B cell (primary cell): ENCODE data around the gene MCM6. TPM values are rescaled to one million over a fixed set of nuclear protein-coding genes. Genes with fewer than 3 reads are reported as not detected.

ENCODE experiments used
- ATAC-seq: fragments of 200-7000 bp; cut with Tn5 transposase; one replicate; pipeline ENCODE4 v1.10.0; 2021; ENCODE audit warnings: low read depth, mild to moderate bottlenecking, moderate number of reproducible peaks, moderate library complexity
- CTCF ChIA-PET: fragments of 350-600 bp; sonication (Branson Sonifier 250); formaldehyde crosslinking; loops from one replicate; lab custom pipeline; 2021; ENCODE audit warnings: antibody characterized with exemption, inconsistent platforms; lab: Charles Lee
- POLR2A ChIA-PET: fragments of 350-600 bp; sonication (Branson Sonifier 250); formaldehyde crosslinking; loops from one replicate; lab custom pipeline; 2021; ENCODE audit warnings: antibody characterized with exemption; lab: Charles Lee
- DNase-seq: peaks from one replicate; pipeline ENCODE4 v3.0.0; 2013
- H2AFZ ChIP-seq: 2 replicates; pipeline ENCODE4 v1.6.1; 2012; ENCODE audit warnings: mild to moderate bottlenecking, low read depth, low read length; ENCODE audit not compliant: insufficient read depth, poor library complexity, severe bottlenecking
- H3K27ac ChIP-seq, 2 donors: 1 replicate in 1 of 2; 2 replicates in 1 of 2; pipeline ENCODE4 v1.5.1; 2012 to 2013; ENCODE audit warnings: low read length in 2 of 2, mild to moderate bottlenecking in 2 of 2, moderate library complexity in 1 of 2
- H3K27me3 ChIP-seq, 4 experiments: fragments of 200-600 bp in 1 of 4; sonication (generic) in 1 of 4; replicated peaks in 1 of 4; 1 replicate in 2 of 4; 2 replicates in 2 of 4; pipeline versions ENCODE4 v1.6.1 to v1.7.0; 2013 to 2016; ENCODE audit warnings: low read length in 3 of 4, mild to moderate bottlenecking in 2 of 4, mixed read lengths in 1 of 4, moderate library complexity in 1 of 4; ENCODE audit not compliant: insufficient read depth in 4 of 4, control insufficient read depth in 3 of 4; ENCODE audit errors: control extremely low read depth in 1 of 4
- H3K36me3 ChIP-seq, 2 experiments: replicated peaks in 1 of 2; 1 replicate in 1 of 2; 2 replicates in 1 of 2; pipeline versions ENCODE4 v1.6.1 to v1.7.1; 2013; ENCODE audit warnings: low read length in 1 of 2; ENCODE audit not compliant: insufficient read depth in 2 of 2, control insufficient read depth in 1 of 2; ENCODE audit errors: control extremely low read depth in 1 of 2, extremely low read depth in 1 of 2
- H3K4me1 ChIP-seq, 2 donors: fragments of 200-600 bp in 1 of 2; sonication (generic) in 1 of 2; 1 replicate in 1 of 2; 2 replicates in 1 of 2; pipeline versions ENCODE4 v1.5.1 to v1.6.1; 2013 to 2017; ENCODE audit warnings: low read length in 2 of 2; ENCODE audit not compliant: control insufficient read depth in 2 of 2, insufficient read depth in 2 of 2
- H3K4me2 ChIP-seq: replicated peaks from 2 replicates; pipeline ENCODE3; 2012; ENCODE audit warnings: mild to moderate bottlenecking, low read depth, low read length; ENCODE audit not compliant: poor library complexity, severe bottlenecking
- H3K4me3 ChIP-seq, 5 experiments: fragments of 200-600 bp in 1 of 5; sonication (generic) in 1 of 5; 1 replicate in 3 of 5; 2 replicates in 2 of 5; pipeline versions ENCODE4 v1.5.1 to v1.7.0; 2011 to 2016; ENCODE audit warnings: low read length in 4 of 5, mild to moderate bottlenecking in 4 of 5, low read depth in 2 of 5, control low read depth in 1 of 5, moderate library complexity in 1 of 5; ENCODE audit not compliant: insufficient read depth in 1 of 5; ENCODE audit errors: control extremely low read depth in 1 of 5, extremely low read depth in 1 of 5
- H3K79me2 ChIP-seq: fragments of 200-600 bp; sonication (generic); one replicate; pipeline ENCODE4 v1.6.0; 2016; ENCODE audit warnings: low read length; ENCODE audit not compliant: control insufficient read depth, insufficient read depth
- H3K9ac ChIP-seq: fragments of 200-600 bp; sonication (generic); 2 replicates; pipeline ENCODE4 v1.6.1; 2017; ENCODE audit warnings: mild to moderate bottlenecking, low read length, moderate library complexity
- H3K9me3 ChIP-seq, 3 donors: one replicate each; pipeline versions ENCODE4 v1.6.1 to v1.7.1; 2013; ENCODE audit warnings: low read length in 2 of 3; ENCODE audit not compliant: control insufficient read depth in 2 of 3, insufficient read depth in 1 of 3; ENCODE audit errors: control extremely low read depth in 1 of 3
- H4K20me1 ChIP-seq: 2 replicates; pipeline ENCODE4 v1.6.0; 2012; ENCODE audit warnings: mild to moderate bottlenecking, low read length; ENCODE audit not compliant: insufficient read depth, control insufficient read depth, poor library complexity, severe bottlenecking
- H3K27ac Mint-ChIP-seq: one replicate; pipeline ENCODE4 v1.8.0; 2021; ENCODE audit warnings: mixed read lengths
- H3K27me3 Mint-ChIP-seq: one replicate; pipeline ENCODE4 v1.8.0; 2021; ENCODE audit warnings: mixed read lengths
- H3K4me1 Mint-ChIP-seq: one replicate; pipeline ENCODE4 v1.8.0; 2021; ENCODE audit warnings: mixed read lengths
- H3K4me3 Mint-ChIP-seq: one replicate; pipeline ENCODE4 v1.8.0; 2021; ENCODE audit warnings: mixed read lengths
- H3K9me3 Mint-ChIP-seq: one replicate; pipeline ENCODE4 v1.8.0; 2022; ENCODE audit warnings: mixed read lengths; ENCODE audit not compliant: insufficient read depth
- CTCF ChIP-seq: fragments of 200-600 bp; IDR thresholded peaks from one replicate; pipeline ENCODE4 v1.8.0; 2022; ENCODE audit warnings: antibody characterized with exemption, mild to moderate bottlenecking
- EZH2 ChIP-seq: IDR thresholded peaks from 2 replicates; pipeline ENCODE4 v1.6.1; 2012; ENCODE audit warnings: borderline replicate concordance, low read depth, mild to moderate bottlenecking, moderate library complexity, low read length; ENCODE audit not compliant: insufficient read depth, poor library complexity, severe bottlenecking
- WGBS: methylation state at CpG from one replicate; pipeline ENCODE4 v1.1.5; 2013; ENCODE audit warnings: missing lambda C conversion rate; ENCODE audit not compliant: insufficient coverage; 5-methylcytosine and 5-hydroxymethylcytosine counted together
- intact Hi-C: fragments of 100-400 bp; cut with micrococcal nuclease; formaldehyde crosslinking; loops from one replicate; pipeline ENCODE4 v1.10.0; 2022
- polyA plus RNA-seq: library from polyadenylated mRNA; depleted of rRNA; stranded (reverse); fragments of >200 nt; gene quantifications from 2 replicates; pipeline ENCODE4 v1.2.3, GENCODE V29; 2012
- total RNA-seq, 2 donors: library from RNA; stranded (reverse); fragments of 120-200 nt in 1 of 2; gene quantifications; 1 replicate in 1 of 2; 2 replicates in 1 of 2; pipeline versions ENCODE4 v1.2.3 to v1.2.4, GENCODE V29; 2013 to 2022

MCM6 gene
- total and polyA plus RNA-seq, 2 donors (not counting 1 experiment from before 2014, with no cell fraction given): 2.3 to 30.0 TPM

- POLR2A ChIA-PET: no interaction called here
These were observed 58.3 kb downstream of the MCM6 start for GRCh38 chr2:135817951-135818350.

GRCh38 chr2:135817466-135817865 lies 58.8 kb downstream of the MCM6 start:
- ATAC-seq (no peak), DNase-seq (no peak)
- Mint-ChIP-seq H3K27me3 (peaks cover 7% of the 10 kb centered on the region), H3K4me1 (peaks cover 6% of the 10 kb centered on the region), H3K4me3 (no peak overlapping the region), H3K27ac (no peak overlapping the region), H3K9me3 (peaks cover 3% of the 10 kb centered on the region)
- ChIA-PET CTCF (no interaction called here), POLR2A (no interaction called here)
- H3K9ac ChIP-seq: no peak overlapping the region
- no peak overlapping the region for H3K27ac ChIP-seq
- 95% methylated on average over 18 of the region's 18 CpGs for WGBS
- H3K27me3 ChIP-seq: no peaks in the 10 kb centered on the region
- no peak overlapping the region for H2AFZ ChIP-seq
- no peak overlapping the region for H3K4me3 ChIP-seq
- peaks cover 0 to 7% of the 10 kb centered on the region in 2 donors for H3K4me1 ChIP-seq
- H3K9me3 ChIP-seq: peaks cover 0 to 9% (median under 1%) of the 10 kb centered on the region in 3 donors
- no peak for TF ChIP-seq CTCF
- TF ChIP-seq EZH2: no peak
- H3K79me2 ChIP-seq: no peaks in the 10 kb centered on the region
- H3K36me3 ChIP-seq: no peaks in the 10 kb centered on the region
- no peak overlapping the region for H3K4me2 ChIP-seq
- no peaks in the 10 kb centered on the region for H4K20me1 ChIP-seq
- intact Hi-C loops: no loop called here

More at GRCh38 chr2:135817951-135818350, 58.3 kb downstream of the MCM6 start:
- H3K4me3 ChIP-seq: no peak overlapping the region
- no peak overlapping the region for H3K9ac ChIP-seq
- H3K27me3 ChIP-seq: no peaks in the 10 kb centered on the region
- H3K4me1 Mint-ChIP-seq: peaks cover 6% of the 10 kb centered on the region
- CTCF ChIA-PET: no interaction called here
- no peak overlapping the region for H3K4me3 Mint-ChIP-seq
- H2AFZ ChIP-seq: no peak overlapping the region
- TF ChIP-seq EZH2: no peak
- TF ChIP-seq CTCF: no peak
- peaks cover 7% of the 10 kb centered on the region for H3K9me3 Mint-ChIP-seq
- ATAC-seq (no peak), DNase-seq (no peak)
- H3K27me3 Mint-ChIP-seq: peaks cover 7% of the 10 kb centered on the region
- no peaks in the 10 kb centered on the region for H3K36me3 ChIP-seq
- intact Hi-C loops: no loop called here
- H3K4me1 ChIP-seq: peaks cover 0 to 7% of the 10 kb centered on the region in 2 donors
- no peak overlapping the region for H3K27ac ChIP-seq
- H3K79me2 ChIP-seq: no peaks in the 10 kb centered on the region
- WGBS: 72% methylated on average over 4 of the region's 4 CpGs
- no peak overlapping the region for H3K4me2 ChIP-seq
- H4K20me1 ChIP-seq: no peaks in the 10 kb centered on the region
- peaks cover 0 to 12% (median 5%) of the 10 kb centered on the region in 3 donors for H3K9me3 ChIP-seq
- no peak overlapping the region for H3K27ac Mint-ChIP-seq
